GM19043 (cell line): ENCODE measurements around the gene EFTUD2.
"Not testable (repeated sequence)": the region's sequence is repeated elsewhere in the genome, so short reads cannot be mapped to it uniquely, and the experiment has no call there.

ENCODE experiments used
- ATAC-seq: cut with Tn5 transposase; IDR thresholded peaks from one replicate; pipeline ENCODE4 v1.9.1; 2021; ENCODE audit warnings: low read depth; ENCODE audit not compliant: unreplicated experiment

The EFTUD2 gene

DNA sequence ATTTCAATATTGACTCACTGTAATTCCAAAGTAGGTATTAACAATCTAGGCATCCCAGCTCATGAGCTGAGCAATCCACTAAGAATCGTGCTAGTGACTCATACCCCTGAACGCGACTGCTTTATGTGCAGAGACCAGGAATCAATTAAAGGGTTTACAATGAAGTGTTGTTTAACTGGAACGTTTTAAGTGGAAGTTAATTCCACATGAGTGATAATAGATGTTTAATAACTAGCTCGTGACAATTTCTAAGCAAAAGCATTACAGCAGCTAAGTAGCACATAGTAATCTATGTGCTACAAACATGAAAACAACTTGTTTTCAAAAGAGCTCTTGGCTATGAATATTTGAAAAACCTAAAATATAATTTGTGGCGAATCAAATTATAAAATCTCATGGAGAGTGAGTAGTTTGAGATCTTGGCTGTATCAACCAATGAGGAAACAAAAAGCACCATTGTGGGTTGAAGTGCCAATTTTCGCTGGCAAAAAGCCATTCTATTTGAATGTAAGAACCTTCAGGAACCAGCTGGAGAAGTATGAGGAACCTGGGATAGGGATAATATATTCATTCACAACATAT is 78.5 kb downstream of the EFTUD2 start:
- no peak for ATAC-seq

DNA sequence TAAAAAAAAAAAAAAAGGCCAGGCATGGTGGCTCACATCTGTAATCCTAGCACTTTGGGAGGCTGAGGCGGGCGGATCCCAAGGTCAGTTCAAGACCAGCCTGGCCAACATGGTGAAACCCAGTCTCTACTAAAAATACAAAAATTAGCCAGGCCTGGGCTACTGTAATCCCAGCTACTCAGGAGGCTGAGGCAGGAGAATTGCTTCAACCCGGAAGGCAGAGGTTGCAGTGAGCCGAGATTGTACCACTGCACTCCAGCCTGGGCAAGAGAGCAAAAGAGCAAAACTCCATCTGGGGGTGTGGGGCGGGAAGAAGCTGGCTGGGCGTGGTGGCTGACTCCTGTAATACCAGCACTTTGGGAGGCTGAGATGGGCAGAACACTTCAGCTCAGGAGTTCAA is 80.7 kb downstream of the EFTUD2 start:
- ATAC-seq = not testable (repeated sequence)

DNA sequence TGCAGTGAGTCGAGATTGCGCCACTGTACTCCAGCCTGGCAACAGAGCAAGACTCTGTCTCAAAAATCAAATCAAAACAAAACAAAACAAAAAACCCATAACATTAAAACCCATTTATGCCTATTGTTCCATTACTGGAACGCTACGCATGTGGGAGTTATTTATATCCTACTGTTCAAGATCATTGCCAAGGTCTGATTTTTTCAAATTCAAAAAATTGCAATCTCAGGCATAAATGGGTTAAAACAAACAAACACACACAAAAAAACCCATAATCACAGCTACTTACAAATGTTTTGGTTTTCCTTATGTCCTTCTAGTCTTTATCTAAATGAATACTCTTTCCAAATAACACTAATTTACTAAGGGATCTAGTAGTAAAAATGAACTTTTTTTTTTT is 87.0 kb downstream of the EFTUD2 start:
- ATAC-seq = no peak

DNA sequence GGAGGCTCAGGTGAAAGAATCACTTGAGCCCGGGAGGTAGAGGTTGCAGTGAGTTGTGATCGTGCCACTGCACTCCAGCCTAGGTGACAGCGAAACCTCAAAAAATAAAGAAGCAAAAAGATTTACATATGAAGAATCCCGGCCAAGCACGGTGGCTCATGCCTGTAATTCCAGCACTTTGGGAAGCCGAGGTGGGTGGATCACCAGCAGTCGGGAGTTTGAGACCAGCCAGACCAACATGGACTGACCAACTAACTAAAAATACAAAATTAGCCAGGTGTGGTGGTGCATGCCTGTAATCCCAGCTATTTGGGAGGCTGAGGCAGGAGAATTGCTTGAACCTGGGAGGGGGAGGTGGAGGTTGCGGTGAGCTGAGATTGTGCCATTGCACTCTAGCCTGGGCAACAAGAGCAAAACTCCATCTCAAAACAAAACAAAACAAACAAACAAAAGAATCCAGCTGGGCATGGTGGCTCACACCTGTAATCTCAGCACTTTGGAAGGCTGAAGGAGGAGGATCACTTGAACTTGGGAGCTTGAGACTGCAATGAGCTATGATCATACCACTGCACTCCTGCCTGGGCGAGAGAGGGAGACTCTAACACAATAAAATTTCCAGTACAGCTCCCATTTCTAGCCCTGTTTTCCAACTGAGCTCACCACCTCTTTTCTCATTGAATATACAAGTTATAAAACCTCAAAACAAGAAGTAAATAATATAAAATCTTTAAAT is 90.4 kb downstream of the EFTUD2 start:
- ATAC-seq = not testable (repeated sequence)

DNA sequence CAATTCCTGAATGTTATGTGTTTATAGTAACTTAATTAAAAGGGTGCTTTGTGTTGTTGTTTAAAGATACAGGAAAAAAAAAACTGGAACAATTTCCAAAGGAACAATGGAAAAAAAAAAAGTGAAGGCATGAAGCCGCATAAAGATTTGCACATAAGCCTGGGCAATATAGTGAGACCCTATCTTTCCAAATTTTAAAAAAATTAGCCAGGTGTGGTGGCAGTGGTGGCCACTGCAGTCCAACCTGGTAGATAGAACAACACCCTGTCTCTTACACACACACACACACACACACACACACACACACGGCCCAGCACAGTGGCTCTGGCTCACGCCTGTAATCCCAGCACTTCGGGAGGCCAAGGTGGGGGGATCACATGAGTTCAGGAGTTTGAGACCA is 91.1 kb downstream of the EFTUD2 start:
- no peak for ATAC-seq

DNA sequence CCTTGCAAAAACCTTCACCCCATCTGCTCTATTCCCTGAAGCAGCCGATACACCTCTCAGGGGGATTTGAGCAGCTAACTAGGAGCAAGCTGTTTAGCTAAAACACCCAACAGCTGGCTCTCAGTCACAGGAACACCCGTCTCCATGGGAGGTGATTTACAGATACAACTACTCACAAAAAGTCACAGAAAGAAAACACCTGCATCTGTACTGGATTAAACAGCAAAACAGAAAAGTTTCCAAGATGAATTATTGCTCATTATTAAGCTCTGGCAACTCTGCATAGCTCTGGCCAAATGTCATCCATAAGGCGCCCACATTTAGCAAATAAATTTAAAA is 91.5 kb downstream of the EFTUD2 start:
- no peak for ATAC-seq

DNA sequence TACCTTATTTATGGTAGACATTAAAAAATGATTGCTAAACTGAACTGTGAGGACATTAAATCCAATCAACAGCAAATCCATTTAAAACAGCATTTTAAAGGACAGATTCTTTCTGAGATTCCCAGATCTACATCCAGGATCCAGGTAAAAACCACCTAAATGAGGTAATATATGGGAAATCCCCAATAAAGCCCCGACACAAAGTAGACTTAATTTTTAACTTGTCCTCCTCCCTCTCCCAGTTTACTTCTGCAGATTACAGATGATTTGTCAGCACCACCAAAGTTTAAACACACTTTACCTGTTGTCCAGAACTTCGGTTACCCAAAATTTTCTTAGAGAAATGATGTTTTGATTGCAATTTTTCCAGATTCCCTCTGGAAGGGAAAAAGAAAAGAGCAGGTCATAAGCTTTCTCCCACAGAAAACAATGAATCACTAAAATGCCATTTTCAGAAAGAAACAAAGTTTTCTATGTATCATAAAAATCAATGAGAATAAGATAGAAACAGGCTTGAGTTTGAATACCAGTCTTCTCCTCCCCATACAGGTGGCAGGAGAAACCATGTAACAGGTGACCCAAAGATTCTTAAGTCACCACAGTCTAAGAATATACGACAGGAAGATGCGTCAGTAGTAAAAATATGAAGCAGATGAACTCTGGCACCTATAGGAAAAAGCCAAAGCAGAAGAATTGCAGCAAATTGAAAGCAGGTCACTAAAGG is 92.0 kb downstream of the EFTUD2 start:
- no peak for ATAC-seq

DNA sequence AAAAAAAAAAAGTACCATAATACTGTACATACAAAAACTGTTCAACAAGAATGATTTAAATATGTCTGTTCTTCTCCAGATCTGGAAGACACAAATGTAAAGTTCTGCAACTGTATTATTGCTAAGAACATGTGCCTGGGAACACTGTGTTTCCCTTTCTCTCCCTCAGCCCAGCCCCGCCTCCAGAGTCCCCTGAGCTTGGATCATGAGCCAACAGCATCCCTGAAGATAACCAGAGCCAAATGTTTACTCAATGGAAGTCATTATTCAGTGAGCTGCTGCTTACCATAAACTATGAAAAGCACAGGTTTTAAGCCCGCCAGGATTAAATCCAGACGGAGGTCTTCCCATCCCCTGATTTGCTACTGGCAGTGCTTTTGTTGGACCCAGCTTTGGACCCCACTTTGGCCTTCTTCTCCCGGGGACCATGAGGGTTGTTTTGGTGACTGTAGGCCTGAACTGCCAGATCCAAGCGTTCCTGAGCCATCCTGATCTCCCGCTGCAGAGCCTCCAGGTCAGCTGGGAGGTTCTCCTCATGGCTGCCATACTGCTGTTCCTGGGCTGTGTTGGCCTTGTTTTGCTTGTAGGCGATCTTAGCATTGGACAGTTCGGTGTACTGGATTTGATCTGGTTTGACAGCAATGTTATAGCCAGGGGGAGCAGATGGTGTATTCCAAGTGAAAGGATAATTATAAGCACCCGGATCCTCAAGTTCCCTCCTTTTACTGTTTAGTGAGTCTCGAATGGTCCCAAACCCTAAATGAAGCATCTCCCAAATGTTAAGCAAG is 94.7 kb downstream of the EFTUD2 start:
- no peak for ATAC-seq

DNA sequence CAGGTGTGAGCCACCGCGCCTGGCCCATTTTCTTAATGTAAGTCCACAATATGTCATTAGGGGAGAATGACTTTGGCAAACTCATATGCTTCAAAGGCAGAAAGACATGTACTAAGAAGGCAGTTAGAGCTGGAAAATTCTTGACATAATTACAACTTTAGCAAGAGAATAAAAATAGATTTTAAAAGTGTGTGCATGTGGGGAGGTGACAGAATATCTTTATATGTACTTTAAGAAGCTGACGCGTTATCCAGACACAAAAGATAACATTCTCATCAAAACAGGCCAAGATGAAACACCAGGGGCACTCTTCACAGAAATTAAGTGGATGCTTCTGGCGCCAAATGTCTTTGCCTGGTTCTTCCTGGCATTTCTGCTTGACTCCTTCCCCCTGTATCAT is 97.4 kb downstream of the EFTUD2 start:
- no peak for ATAC-seq
